Adrenal gland (tissue), 12 donors: Measurements from ENCODE around the gene KXD1. TPM values are rescaled to one million over a fixed set of nuclear protein-coding genes. Genes with fewer than 3 reads are reported as not detected.
A peak's percentile ranks its signal among the peaks of the same experiment; 100 is the strongest.

ENCODE experiments used
- DNase-seq, 7 donors: peaks; one replicate each; pipeline ENCODE4 v3.0.0-alpha.2; 2019 to 2020
- H3K27ac ChIP-seq, 5 donors: fragments of 200-600 bp; sonication (generic) in 4 of 5; 1 replicate in 3 of 5; 2 replicates in 2 of 5; pipeline versions ENCODE4 v1.5.1 to v1.8.0; 2016 to 2020; ENCODE audit warnings: mild to moderate bottlenecking in 1 of 5
- H3K27me3 ChIP-seq: fragments of 200-600 bp; 2 replicates; pipeline ENCODE4 v1.8.0; 2021
- H3K36me3 ChIP-seq, 2 donors: fragments of 200-600 bp; replicated peaks in 1 of 2; 1 replicate in 1 of 2; 2 replicates in 1 of 2; pipeline versions ENCODE4 v1.5.1 to v1.8.0; 2018 to 2022
- H3K4me1 ChIP-seq, 2 donors: fragments of 200-600 bp; replicated peaks in 1 of 2; 1 replicate in 1 of 2; 2 replicates in 1 of 2; pipeline versions ENCODE4 v1.5.1 to v1.8.0; 2018 to 2021
- H3K4me3 ChIP-seq, 4 donors: fragments of 200-600 bp; sonication (generic) in 3 of 4; one replicate each; pipeline ENCODE4 v1.5.1; 2016 to 2018
- H3K9me3 ChIP-seq, 3 donors: fragments of 200-600 bp; sonication (generic) in 1 of 3; replicated peaks in 1 of 3; 1 replicate in 2 of 3; 2 replicates in 1 of 3; pipeline versions ENCODE4 v1.5.1 to v1.8.0; 2016 to 2021
- CTCF ChIP-seq, 6 experiments: fragments of 450-650 bp in 4 of 6; fragments of 200-600 bp in 2 of 6; sonication (generic) in 1 of 6; IDR thresholded peaks; 1 replicate in 5 of 6; 2 replicates in 1 of 6; pipeline versions ENCODE4 v1.5.1 to v1.8.0; 2016 to 2021; ENCODE audit warnings: antibody characterized with exemption in 6 of 6, mild to moderate bottlenecking in 2 of 6, moderate library complexity in 1 of 6
- POLR2A ChIP-seq, 2 donors: fragments of 450-650 bp; IDR thresholded peaks; one replicate each; pipeline ENCODE4 v1.6.1; 2017; ENCODE audit warnings: antibody characterized with exemption in 2 of 2, mild to moderate bottlenecking in 2 of 2, moderate library complexity in 1 of 2
- WGBS, 4 donors: extraction: QIAGEN DNeasy Blood & Tissue Kit in 2 of 4; methylation state at CpG; one replicate each; pipeline versions ENCODE4 v1.1.5 to v1.1.7; 2013 to 2017; 5-methylcytosine and 5-hydroxymethylcytosine counted together
- intact Hi-C, 2 donors: fragments of 100-400 bp; cut with DNase I; formaldehyde crosslinking; loops; one replicate each; pipeline versions ENCODE4 v1.14.1 to v1.15.0; 2022 to 2023
- polyA plus RNA-seq, 3 donors: library from polyadenylated mRNA; stranded (reverse); fragments of 200-250 nt in 2 of 3; fragments of 350-450 nt in 1 of 3; fragmentation: Illumina TruSeq in 1 of 3; extraction: RNeasy Lipid Tissue Mini Kit (QIAGEN cat#74804) in 1 of 3; gene quantifications; one replicate each; pipeline ENCODE4 v1.2.3, GENCODE V29; 2013 to 2014
- total RNA-seq, 9 donors: library from RNA; depleted of rRNA in 4 of 9; stranded (reverse); fragments of >200 nt in 4 of 9; fragments of 120-200 nt in 1 of 9; fragmentation: NEBNext Ultra II Directional in 1 of 9; extraction: Animal tissue kit (Norgen Biotek cat#: 25700) in 1 of 9; gene quantifications; one replicate each; pipeline versions ENCODE4 v1.1.0 to v1.2.4, GENCODE V29; 2013 to 2023
- donor health status: healthy with polysubstance abuse.
- donor health status: Bipolar disorder and iron deficiency.
- donor health status: DM: yes; HTN: yes; CAD: no.
- donor health status: DM: no; HTN: no; CAD: no.
- donor health status: DM: no; HTN: no; CAD: no.
- donor health status: DM: yes; HTN: yes; CAD: no.

The KXD1 gene
- total and polyA plus RNA-seq, 12 donors = 57.7 to 165 (median 82.5) TPM

GRCh38 chr19:18541258-18541991, 16.2 kb upstream of the KXD1 start:
- peaks cover 0 to 44% of the 10 kb centered on the region in 2 donors for H3K36me3 ChIP-seq
- intact Hi-C loops = no loop called here
- H3K4me3 ChIP-seq = no peak overlapping the region
- no peaks in the 10 kb centered on the region for H3K27me3 ChIP-seq
- H3K4me1 ChIP-seq = peaks cover 2 to 13% of the 10 kb centered on the region in 2 donors
- peak in 3 of 7 donors; percentile 30 to 46 (median 40) for DNase-seq
- 76 to 83% (median 79%) methylated on average over 15 to 21 of the region's 21 CpGs for WGBS, 4 donors
- peak overlapping the region in 2 of 5 donors; percentile 14 to 73 for H3K27ac ChIP-seq
- TF ChIP-seq POLR2A (IDR thresholded peaks at IDR 0.05) (no peak), CTCF (IDR thresholded peaks at IDR 0.05) (no peak)
- H3K9me3 ChIP-seq = no peaks in the 10 kb centered on the region

GRCh38 chr19:18541992-18542940, 15.4 kb upstream of the KXD1 start:
- H3K4me3 ChIP-seq = peak overlapping the region in 2 of 4 donors; percentile 40 to 76
- WGBS, 4 donors = 13 to 35% (median 17%) methylated on average over 7 to 11 of the region's 11 CpGs
- intact Hi-C loops = no loop called here
- no peak for DNase-seq
- H3K9me3 ChIP-seq = no peaks in the 10 kb centered on the region
- peaks cover 0 to 36% of the 10 kb centered on the region in 2 donors for H3K36me3 ChIP-seq
- H3K27me3 ChIP-seq = no peaks in the 10 kb centered on the region
- H3K4me1 ChIP-seq = peaks cover 2 to 13% of the 10 kb centered on the region in 2 donors
- H3K27ac ChIP-seq = peak overlapping the region in 3 of 5 donors; percentile 73 to 95 (median 74)
- TF ChIP-seq CTCF (IDR thresholded peaks at IDR 0.05) = no peak
- no peak for TF ChIP-seq POLR2A (IDR thresholded peaks at IDR 0.05)

GRCh38 chr19:18542941-18543813, 14.5 kb upstream of the KXD1 start, which contains the start of gene FKBP8:
Gene FKBP8, minus strand, starts transcription at chr19:18543573. Its CDS starts 1,603 bp downstream, at chr19:18541970.
- no peak for TF ChIP-seq POLR2A (IDR thresholded peaks at IDR 0.05)
- no peak for TF ChIP-seq CTCF (IDR thresholded peaks at IDR 0.05)
- Histone ChIP-seq H3K36me3 (peaks cover 0 to 27% of the 10 kb centered on the region in 2 donors), H3K27me3 (no peaks in the 10 kb centered on the region), H3K9me3 (no peaks in the 10 kb centered on the region), H3K4me3 (peak within 1 kb of the TSS in 3 of 4 donors; percentile 33 to 76 (median 40)), H3K4me1 (peaks cover 2 to 13% of the 10 kb centered on the region in 2 donors), H3K27ac (peak within 1 kb of the TSS in 4 of 5 donors; percentile 56 to 95 (median 74))
- intact Hi-C loops = no loop called here
- peak; percentile 91 to 96 (median 95) for DNase-seq
- 0 to 1% (median 1%) methylated on average over 8 to 83 of the region's 86 CpGs; no CpG with 5 or more reads in 1 of the 4 donors for WGBS, 4 donors
